Gastrocnemius medialis (tissue), 4 donors: ENCODE results near the gene KDM4E. TPM values are rescaled to one million over a fixed set of nuclear protein-coding genes. Genes with fewer than 3 reads are reported as not detected.
"Not testable (repeated sequence)": the region's sequence is repeated elsewhere in the genome, so short reads cannot be mapped to it uniquely, and the experiment has no call there.

ENCODE experiments used
- ATAC-seq, 2 donors: fragments of 150-250 bp; one replicate each; pipeline ENCODE4 v1.9.1; 2016
- DNase-seq, 2 donors: peaks; one replicate each; pipeline ENCODE4 v3.0.0-alpha.2; 2019
- H3K27ac ChIP-seq, 4 donors: fragments of 200-600 bp; sonication (generic); 1 replicate in 1 of 4; 2 replicates in 3 of 4; pipeline ENCODE4 v1.5.1; 2016 to 2018; ENCODE audit warnings: mild to moderate bottlenecking in 2 of 4, moderate library complexity in 1 of 4
- H3K27me3 ChIP-seq, 3 donors: fragments of 200-600 bp; sonication (generic) in 2 of 3; 1 replicate in 1 of 3; 2 replicates in 2 of 3; pipeline versions ENCODE4 v1.5.1 to v1.6.0; 2016 to 2019; ENCODE audit warnings: mild to moderate bottlenecking in 1 of 3, moderate library complexity in 1 of 3
- H3K36me3 ChIP-seq, 2 donors: fragments of 200-600 bp; sonication (generic) in 1 of 2; one replicate each; pipeline ENCODE4 v1.5.1; 2017 to 2018
- H3K4me1 ChIP-seq, 2 donors: fragments of 200-600 bp; sonication (generic) in 1 of 2; one replicate each; pipeline ENCODE4 v1.5.1; 2016 to 2017; ENCODE audit warnings: mild to moderate bottlenecking in 2 of 2
- H3K4me3 ChIP-seq, 4 donors: fragments of 200-600 bp; sonication (generic) in 3 of 4; 1 replicate in 1 of 4; 2 replicates in 3 of 4; pipeline ENCODE4 v1.5.1; 2016 to 2019; ENCODE audit warnings: mild to moderate bottlenecking in 2 of 4
- H3K9me3 ChIP-seq, 3 donors: fragments of 200-600 bp; sonication (generic) in 2 of 3; 1 replicate in 1 of 3; 2 replicates in 2 of 3; pipeline ENCODE4 v1.5.1; 2016 to 2019
- POLR2A ChIP-seq, 2 donors: fragments of 450-650 bp; IDR thresholded peaks; one replicate each; pipeline ENCODE4 v1.6.1; 2017; ENCODE audit warnings: antibody characterized with exemption in 2 of 2, mild to moderate bottlenecking in 2 of 2, moderate library complexity in 2 of 2
- in situ Hi-C, 4 donors: fragments of 200-750 bp; cut with MboI; loops; one replicate each; pipeline versions ENCODE4 v1.15.0 to v1.8.0; 2017; ENCODE audit warnings: low sequenced_read_pairs in 4 of 4
- intact Hi-C: fragments of 100-400 bp; cut with DNase I; formaldehyde crosslinking; loops from one replicate; pipeline ENCODE4 v1.15.1; 2023; ENCODE audit warnings: low total_unique reads
- total RNA-seq, 4 donors: library from RNA; depleted of rRNA; stranded (reverse); fragments of >200 nt; gene quantifications; one replicate each; pipeline versions ENCODE4 v1.1.0 to v1.2.3, GENCODE V29; 2016
- TF ChIP-seq, protein P1 (sequence below), 5 experiments: fragments of 450-650 bp in 3 of 5; fragments of 200-600 bp in 2 of 5; sonication (generic) in 2 of 5; IDR thresholded peaks in 4 of 5; conservative IDR thresholded peaks in 1 of 5; 1 replicate in 4 of 5; 2 replicates in 1 of 5; pipeline ENCODE4 v1.5.1; 2016 to 2019; ENCODE audit warnings: antibody characterized with exemption in 5 of 5, mild to moderate bottlenecking in 3 of 5, moderate library complexity in 3 of 5

The KDM4E gene
- total RNA-seq, 4 donors from 2014 or later = not detected

DNA sequence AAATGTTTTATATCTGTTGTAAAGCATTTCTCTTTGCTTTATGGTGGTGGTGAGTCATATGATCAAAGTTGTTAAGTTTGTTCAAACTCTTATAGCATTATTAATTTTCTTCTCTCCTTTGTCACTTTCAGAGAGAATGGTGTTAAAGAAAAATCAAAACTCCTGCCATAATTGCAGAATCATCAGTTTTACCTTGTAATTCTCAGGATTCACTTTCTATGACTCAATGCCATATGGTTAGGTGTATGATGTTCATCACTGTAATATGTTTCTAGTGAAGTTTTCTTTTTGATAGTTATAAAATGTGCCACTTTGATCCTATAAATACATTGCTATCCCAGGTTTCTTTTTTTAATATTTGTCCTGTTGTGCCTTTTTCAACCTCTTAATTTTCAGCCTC is 13.7 kb upstream of the KDM4E start:
- Histone ChIP-seq H3K36me3 (no peaks in the 10 kb centered on the region), H3K27ac (no peak overlapping the region), H3K4me1 (no peaks in the 10 kb centered on the region), H3K4me3 (no peak overlapping the region), H3K27me3 (no peaks in the 10 kb centered on the region), H3K9me3 (no peaks in the 10 kb centered on the region)
- no peak for ATAC-seq
- in situ Hi-C loops = no loop called here
- TF ChIP-seq, protein P1, sequence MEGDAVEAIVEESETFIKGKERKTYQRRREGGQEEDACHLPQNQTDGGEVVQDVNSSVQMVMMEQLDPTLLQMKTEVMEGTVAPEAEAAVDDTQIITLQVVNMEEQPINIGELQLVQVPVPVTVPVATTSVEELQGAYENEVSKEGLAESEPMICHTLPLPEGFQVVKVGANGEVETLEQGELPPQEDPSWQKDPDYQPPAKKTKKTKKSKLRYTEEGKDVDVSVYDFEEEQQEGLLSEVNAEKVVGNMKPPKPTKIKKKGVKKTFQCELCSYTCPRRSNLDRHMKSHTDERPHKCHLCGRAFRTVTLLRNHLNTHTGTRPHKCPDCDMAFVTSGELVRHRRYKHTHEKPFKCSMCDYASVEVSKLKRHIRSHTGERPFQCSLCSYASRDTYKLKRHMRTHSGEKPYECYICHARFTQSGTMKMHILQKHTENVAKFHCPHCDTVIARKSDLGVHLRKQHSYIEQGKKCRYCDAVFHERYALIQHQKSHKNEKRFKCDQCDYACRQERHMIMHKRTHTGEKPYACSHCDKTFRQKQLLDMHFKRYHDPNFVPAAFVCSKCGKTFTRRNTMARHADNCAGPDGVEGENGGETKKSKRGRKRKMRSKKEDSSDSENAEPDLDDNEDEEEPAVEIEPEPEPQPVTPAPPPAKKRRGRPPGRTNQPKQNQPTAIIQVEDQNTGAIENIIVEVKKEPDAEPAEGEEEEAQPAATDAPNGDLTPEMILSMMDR (IDR thresholded peaks at IDR 0.05 in 4 of 5, conservative IDR thresholded peaks at IDR 0.05 in 1 of 5) = no peak
- TF ChIP-seq POLR2A (IDR thresholded peaks at IDR 0.05) = no peak
- DNase-seq = no peak
- intact Hi-C loops = no loop called here

DNA sequence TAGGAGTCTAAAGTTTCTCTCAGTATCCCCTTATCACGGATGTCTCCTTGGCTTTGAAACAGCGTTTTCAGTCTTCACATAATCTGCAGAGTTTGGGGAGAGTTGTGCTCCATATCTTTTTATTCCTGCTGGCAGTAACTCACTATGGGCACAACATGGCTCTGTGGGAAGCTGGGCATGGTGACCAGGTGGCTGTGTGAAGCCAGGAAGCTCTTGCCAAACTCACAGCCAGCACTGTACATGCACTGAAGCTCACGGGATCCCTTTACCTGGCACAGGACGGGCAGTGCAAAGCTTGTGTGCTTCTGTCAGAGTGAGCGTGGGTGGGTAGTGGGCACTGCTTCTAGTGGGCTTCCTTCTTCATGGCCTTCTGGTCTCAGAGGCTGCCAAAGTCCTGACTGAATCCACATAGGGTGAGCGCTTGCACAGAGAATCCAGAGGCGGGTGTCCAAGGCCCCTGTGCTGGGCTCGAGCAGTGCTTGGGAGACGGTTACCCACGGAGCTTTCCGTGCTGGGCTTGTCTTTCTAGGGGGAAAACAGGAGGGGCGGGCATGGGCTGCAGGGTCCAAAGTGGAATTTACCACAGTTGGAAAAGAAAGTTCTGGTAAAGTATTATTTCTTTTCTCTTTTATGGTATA is 10.8 kb upstream of the KDM4E start:
- in situ Hi-C loops = no loop called here
- no peaks in the 10 kb centered on the region for H3K36me3 ChIP-seq
- no peaks in the 10 kb centered on the region for H3K9me3 ChIP-seq
- intact Hi-C loops = no loop called here
- H3K4me1 ChIP-seq = no peaks in the 10 kb centered on the region
- DNase-seq (no peak), ATAC-seq (no peak)
- TF ChIP-seq POLR2A (IDR thresholded peaks at IDR 0.05) = no peak
- TF ChIP-seq, protein P1 (IDR thresholded peaks at IDR 0.05 in 4 of 5, conservative IDR thresholded peaks at IDR 0.05 in 1 of 5) = no peak
- no peak overlapping the region for H3K4me3 ChIP-seq
- no peaks in the 10 kb centered on the region for H3K27me3 ChIP-seq
- H3K27ac ChIP-seq = no peak overlapping the region

DNA sequence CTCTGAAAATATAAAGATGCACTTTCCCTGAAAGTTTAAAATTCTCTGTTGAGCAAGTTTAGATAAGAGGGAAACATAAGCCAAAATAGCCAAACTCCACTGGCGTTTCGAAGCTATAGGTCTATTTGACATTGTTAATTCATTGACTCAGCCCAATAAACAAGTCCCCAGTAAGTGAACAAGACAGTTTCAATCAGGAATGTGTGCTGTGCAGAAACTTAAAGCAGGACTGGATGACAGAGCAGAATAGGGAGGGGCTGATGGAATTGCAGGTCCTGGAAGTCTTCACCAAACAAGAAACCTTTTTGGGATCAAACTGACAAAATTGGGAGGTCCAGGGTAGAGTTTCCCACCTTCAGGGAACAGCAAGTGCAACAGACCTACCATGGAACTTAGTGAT is 8.9 kb upstream of the KDM4E start:
- Histone ChIP-seq H3K9me3 (no peaks in the 10 kb centered on the region), H3K27ac (no peak overlapping the region), H3K27me3 (no peaks in the 10 kb centered on the region), H3K36me3 (no peaks in the 10 kb centered on the region), H3K4me1 (no peaks in the 10 kb centered on the region), H3K4me3 (no peak overlapping the region)
- ATAC-seq = no peak
- intact Hi-C loops = no loop called here
- TF ChIP-seq POLR2A (IDR thresholded peaks at IDR 0.05) = no peak
- TF ChIP-seq, protein P1 (IDR thresholded peaks at IDR 0.05 in 4 of 5, conservative IDR thresholded peaks at IDR 0.05 in 1 of 5) = no peak
- in situ Hi-C loops = no loop called here
- DNase-seq = no peak

DNA sequence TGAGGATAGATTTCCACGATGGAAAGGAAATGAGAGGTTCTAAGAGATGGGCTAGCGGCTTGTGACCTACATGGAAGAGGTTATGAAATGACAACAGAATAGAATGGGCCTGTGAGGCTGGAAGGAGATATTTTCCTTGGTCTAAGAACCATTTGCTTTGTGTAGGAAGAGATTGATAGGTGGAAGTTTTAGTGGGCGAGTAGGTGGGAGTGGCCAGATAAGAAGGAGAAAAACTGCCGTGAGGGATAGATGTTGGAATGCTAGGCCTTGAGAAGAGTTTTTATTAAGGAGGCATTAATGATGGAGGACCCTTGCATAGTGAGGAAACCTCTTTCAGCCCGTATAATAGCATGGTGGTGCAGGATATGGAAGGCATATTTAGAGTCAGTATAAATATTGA is 3.6 kb upstream of the KDM4E start:
- H3K4me1 ChIP-seq, intact Hi-C loops, H3K9me3 ChIP-seq, DNase-seq, in situ Hi-C loops, ATAC-seq, H3K36me3 ChIP-seq, H3K27ac ChIP-seq, H3K27me3 ChIP-seq, H3K4me3 ChIP-seq: not testable (repeated sequence)

DNA sequence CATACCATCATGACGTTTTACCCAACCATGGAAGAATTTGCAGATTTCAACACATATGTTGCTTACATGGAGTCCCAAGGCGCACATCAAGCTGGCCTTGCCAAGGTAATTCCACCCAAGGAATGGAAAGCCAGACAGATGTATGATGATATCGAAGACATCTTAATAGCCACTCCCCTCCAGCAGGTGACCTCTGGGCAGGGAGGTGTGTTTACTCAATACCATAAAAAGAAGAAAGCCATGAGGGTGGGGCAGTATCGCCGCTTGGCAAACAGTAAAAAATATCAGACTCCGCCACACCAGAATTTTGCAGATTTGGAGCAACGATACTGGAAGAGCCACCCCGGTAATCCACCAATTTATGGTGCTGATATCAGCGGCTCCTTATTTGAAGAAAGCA is 536 bp downstream of the KDM4E start:
- H3K4me1 ChIP-seq, H3K27me3 ChIP-seq, H3K27ac ChIP-seq, H3K9me3 ChIP-seq, ATAC-seq, in situ Hi-C loops, DNase-seq, intact Hi-C loops, H3K4me3 ChIP-seq, H3K36me3 ChIP-seq: not testable (repeated sequence)

DNA sequence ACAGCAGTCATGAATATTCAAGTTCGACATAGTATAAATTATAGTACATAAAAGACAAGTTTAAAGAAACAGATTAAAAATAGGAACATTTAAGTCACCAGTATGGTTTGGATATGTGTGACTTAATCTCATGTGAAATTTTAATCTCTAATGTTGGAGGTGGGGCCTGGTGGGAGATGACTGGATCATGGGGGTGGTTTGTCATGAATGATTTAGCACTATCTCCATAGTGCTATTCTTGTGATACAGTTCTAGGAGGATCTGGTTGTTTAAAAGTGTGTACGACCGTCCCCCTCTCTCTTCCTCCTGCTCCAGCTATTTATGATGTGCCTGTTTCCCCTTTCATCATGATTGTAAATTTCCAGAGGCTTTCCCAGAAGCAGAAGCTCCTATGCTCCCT is 3.3 kb downstream of the KDM4E start:
- H3K4me3 ChIP-seq = no peak overlapping the region
- in situ Hi-C loops = no loop called here
- H3K4me1 ChIP-seq = no peaks in the 10 kb centered on the region
- no peak for ATAC-seq
- DNase-seq = no peak
- H3K27ac ChIP-seq = no peak overlapping the region
- H3K27me3 ChIP-seq = no peaks in the 10 kb centered on the region
- H3K9me3 ChIP-seq = no peaks in the 10 kb centered on the region
- TF ChIP-seq, protein P1 (IDR thresholded peaks at IDR 0.05 in 4 of 5, conservative IDR thresholded peaks at IDR 0.05 in 1 of 5) = no peak
- no peak for TF ChIP-seq POLR2A (IDR thresholded peaks at IDR 0.05)
- no peaks in the 10 kb centered on the region for H3K36me3 ChIP-seq
- intact Hi-C loops = no loop called here
